Mucosa of stomach (tissue), 1 donor: ENCODE measurements around the gene DLG2.

Source experiments
- H3K27me3 ChIP-seq: one replicate; pipeline ENCODE4 v1.7.0; 2013; ENCODE audit warnings: mild to moderate bottlenecking, low read length; ENCODE audit not compliant: control insufficient read depth, insufficient read depth
- H3K36me3 ChIP-seq: one replicate; pipeline ENCODE4 v1.7.0; 2013; ENCODE audit warnings: low read length; ENCODE audit not compliant: control insufficient read depth, insufficient read depth
- H3K4me1 ChIP-seq: one replicate; pipeline ENCODE4 v1.7.0; 2013; ENCODE audit warnings: mild to moderate bottlenecking, low read length; ENCODE audit not compliant: control insufficient read depth, insufficient read depth
- H3K4me3 ChIP-seq: one replicate; pipeline ENCODE4 v1.7.0; 2013; ENCODE audit warnings: low read length
- H3K9ac ChIP-seq: one replicate; pipeline ENCODE4 v1.7.0; 2013; ENCODE audit warnings: mild to moderate bottlenecking, low read length, moderate library complexity
- H3K9me3 ChIP-seq: one replicate; pipeline ENCODE4 v1.7.0; 2013; ENCODE audit warnings: mild to moderate bottlenecking, low read length, moderate library complexity; ENCODE audit not compliant: control insufficient read depth
- donor health status: Pancreatic carcinoma.

Gene DLG2

DNA sequence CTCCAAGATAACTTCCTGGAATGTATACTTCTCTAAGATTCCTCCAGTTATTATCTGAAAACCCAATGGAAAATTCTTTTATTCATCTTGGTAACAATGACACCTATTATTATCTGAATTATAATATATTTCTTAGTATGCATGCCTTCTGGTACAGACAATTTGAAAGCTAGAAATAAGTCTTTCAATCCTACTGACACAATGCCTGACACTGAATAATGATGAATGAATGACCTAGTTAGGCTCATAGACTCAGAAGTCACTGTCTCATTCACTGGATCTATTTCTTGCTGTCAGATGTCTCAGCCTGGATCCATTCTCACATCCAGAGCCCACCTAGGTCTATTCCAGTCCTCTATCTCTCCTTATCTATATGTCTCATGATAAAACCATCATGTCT lies 1214.3 kb downstream of the DLG2 start:
- H3K9me3 ChIP-seq: no peaks in the 10 kb centered on the region
- no peak overlapping the region for H3K4me3 ChIP-seq
- H3K36me3 ChIP-seq: no peaks in the 10 kb centered on the region
- no peaks in the 10 kb centered on the region for H3K27me3 ChIP-seq
- no peak overlapping the region for H3K9ac ChIP-seq
- H3K4me1 ChIP-seq: no peaks in the 10 kb centered on the region

DNA sequence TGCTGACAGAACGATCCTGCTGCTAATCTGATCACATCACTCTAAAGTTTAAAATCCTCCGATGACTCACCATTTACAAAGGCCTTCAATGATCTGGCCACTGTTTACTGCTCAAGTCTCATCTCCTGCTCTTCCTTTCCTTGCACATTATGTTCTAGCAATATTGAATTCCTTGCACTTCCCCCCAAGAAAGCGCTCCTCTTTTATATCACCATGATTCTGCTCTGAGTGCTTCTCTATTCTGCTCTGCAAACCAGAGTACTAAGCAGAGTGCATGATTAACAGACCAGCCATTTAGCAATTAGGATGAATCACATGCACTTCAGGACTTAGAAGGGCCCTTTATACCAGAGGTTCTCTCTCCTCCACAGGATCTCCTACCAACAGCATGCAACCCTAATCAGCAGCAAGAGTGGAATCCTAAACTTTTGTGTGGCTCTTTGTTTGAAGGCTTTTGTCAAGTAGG lies 1218.2 kb downstream of the DLG2 start:
- no peaks in the 10 kb centered on the region for H3K4me1 ChIP-seq
- H3K27me3 ChIP-seq: no peaks in the 10 kb centered on the region
- no peak overlapping the region for H3K4me3 ChIP-seq
- no peak overlapping the region for H3K9ac ChIP-seq
- no peaks in the 10 kb centered on the region for H3K9me3 ChIP-seq
- no peaks in the 10 kb centered on the region for H3K36me3 ChIP-seq

DNA sequence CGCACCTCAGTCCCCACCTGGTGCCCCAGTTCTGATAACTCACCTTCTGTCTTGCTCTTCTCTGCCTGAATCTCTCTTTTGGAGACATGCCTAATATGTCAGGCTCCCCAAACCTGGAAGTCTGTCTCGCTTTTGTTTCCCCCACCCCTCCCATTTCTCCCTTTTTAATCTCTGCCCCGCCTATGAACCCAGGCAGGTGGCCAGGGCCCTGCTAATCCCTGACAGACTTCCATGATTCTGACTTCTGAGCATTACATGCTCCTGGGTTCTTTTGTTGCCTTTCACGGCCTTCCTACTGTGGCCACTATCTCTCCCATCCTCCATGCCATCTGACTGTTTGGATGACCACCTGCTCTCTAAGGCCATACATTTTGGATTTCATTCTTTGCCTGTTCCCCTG lies 1220.1 kb downstream of the DLG2 start:
- no peaks in the 10 kb centered on the region for H3K9me3 ChIP-seq
- no peak overlapping the region for H3K4me3 ChIP-seq
- no peak overlapping the region for H3K9ac ChIP-seq
- no peaks in the 10 kb centered on the region for H3K36me3 ChIP-seq
- no peaks in the 10 kb centered on the region for H3K27me3 ChIP-seq
- H3K4me1 ChIP-seq: no peaks in the 10 kb centered on the region

DNA sequence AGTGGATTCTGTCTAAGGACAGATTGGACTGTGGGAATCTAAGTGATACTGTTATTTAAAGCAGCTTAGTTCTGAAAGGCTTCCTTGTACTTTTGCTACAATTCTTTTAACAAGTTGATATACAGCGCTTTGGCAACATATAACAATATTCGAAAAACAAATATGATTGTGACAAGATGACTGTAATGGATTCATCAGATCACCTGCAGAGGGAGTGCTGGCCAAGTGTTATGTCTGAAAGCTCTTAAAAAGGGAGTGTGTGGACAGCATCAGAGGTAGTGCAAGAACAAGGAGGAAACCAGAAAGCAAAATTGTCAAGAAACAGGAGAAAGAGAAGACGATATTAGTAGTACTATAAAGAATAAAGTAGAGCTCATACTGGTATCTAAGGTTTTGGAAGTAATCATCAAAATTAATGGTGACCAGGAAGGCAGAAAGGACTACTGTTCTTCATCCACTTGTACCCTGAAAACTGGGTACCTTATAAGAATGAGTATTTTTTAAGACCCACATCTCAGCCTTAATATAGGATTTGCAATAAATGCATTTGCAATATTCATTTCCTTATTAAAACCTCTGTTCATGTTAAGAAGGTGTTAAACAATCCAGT lies 1229.0 kb downstream of the DLG2 start:
- no peaks in the 10 kb centered on the region for H3K4me1 ChIP-seq
- H3K27me3 ChIP-seq: no peaks in the 10 kb centered on the region
- H3K9ac ChIP-seq: no peak overlapping the region

DNA sequence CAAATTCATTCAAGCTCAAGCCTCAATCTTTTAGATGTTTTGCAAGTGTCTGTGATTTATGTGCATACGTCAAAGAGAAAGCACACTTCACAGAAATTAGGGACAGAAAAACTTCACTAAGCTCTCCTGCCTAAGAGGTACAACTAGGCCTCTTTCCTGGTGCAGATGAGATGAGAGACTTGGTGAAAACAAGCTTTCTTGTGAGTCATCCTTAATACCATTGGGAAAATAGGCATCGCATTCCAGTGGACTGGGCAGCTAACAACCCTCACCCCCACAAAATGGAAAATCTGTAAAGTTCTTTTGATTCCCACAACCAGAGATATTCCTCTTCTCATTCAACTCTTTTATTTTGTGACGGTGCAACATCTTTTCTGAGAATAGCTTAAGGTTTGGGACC lies 1230.6 kb downstream of the DLG2 start:
- no peaks in the 10 kb centered on the region for H3K27me3 ChIP-seq
- no peak overlapping the region for H3K4me3 ChIP-seq
- H3K36me3 ChIP-seq: no peaks in the 10 kb centered on the region
- no peak overlapping the region for H3K9ac ChIP-seq
- no peaks in the 10 kb centered on the region for H3K4me1 ChIP-seq
- no peaks in the 10 kb centered on the region for H3K9me3 ChIP-seq

More for the DNA sequence above, 1229.0 kb downstream of the DLG2 start:
- H3K4me3 ChIP-seq: no peak overlapping the region
- no peaks in the 10 kb centered on the region for H3K36me3 ChIP-seq
- H3K9me3 ChIP-seq: no peaks in the 10 kb centered on the region

DNA sequence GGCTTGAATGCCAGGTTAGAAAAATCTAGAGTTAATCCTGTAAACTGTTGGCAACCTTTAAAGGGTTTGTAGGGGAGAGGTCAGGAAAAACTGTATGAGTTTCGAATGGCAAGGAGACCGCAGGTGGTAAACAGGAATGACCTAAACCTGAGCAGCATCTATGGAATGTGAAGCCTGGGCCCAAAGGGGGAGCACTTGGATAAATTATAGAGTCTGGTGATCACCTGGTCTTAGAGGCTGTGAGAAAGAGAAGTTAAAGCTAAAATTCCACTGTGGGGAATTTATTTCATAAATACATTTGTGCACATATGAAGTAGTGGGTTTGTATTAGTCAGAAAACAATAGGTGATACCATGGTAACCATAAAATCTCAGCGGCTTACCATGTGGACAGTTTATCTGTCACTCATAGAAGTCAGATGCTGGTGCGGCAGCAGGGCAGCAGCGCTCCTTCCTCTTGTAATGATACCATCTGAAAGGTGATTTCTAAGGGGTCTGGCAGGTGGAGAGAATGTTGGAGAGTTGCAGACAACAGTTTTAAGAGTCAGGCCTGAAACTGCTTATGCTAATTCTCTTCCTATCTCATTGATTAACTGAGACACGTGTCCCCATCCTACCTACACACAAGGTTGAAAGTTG lies 1236.6 kb downstream of the DLG2 start:
- no peaks in the 10 kb centered on the region for H3K36me3 ChIP-seq
- H3K9ac ChIP-seq: no peak overlapping the region
- no peaks in the 10 kb centered on the region for H3K27me3 ChIP-seq
- no peaks in the 10 kb centered on the region for H3K4me1 ChIP-seq
- H3K4me3 ChIP-seq: no peak overlapping the region
- no peaks in the 10 kb centered on the region for H3K9me3 ChIP-seq

DNA sequence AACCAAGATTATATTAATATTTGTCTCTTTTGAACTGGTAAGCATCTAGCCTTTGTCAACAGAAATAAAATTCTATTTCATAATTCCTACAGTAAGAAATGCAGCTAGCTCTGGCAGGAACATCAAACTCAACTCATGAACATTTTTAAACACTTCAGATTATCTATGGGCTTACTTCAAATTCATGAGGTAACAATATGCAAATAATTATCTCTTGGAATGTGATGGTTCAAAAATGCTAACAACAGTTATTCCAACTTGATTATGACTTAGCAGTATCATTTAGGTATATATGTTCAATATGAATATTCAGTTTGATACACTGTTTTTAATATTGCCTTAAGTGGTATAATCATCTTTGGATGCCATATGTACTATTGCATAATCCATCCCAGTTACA lies 1237.4 kb downstream of the DLG2 start:
- Histone ChIP-seq H3K36me3 (no peaks in the 10 kb centered on the region), H3K4me1 (no peaks in the 10 kb centered on the region), H3K4me3 (no peak overlapping the region), H3K27me3 (no peaks in the 10 kb centered on the region), H3K9ac (no peak overlapping the region), H3K9me3 (no peaks in the 10 kb centered on the region)

DNA sequence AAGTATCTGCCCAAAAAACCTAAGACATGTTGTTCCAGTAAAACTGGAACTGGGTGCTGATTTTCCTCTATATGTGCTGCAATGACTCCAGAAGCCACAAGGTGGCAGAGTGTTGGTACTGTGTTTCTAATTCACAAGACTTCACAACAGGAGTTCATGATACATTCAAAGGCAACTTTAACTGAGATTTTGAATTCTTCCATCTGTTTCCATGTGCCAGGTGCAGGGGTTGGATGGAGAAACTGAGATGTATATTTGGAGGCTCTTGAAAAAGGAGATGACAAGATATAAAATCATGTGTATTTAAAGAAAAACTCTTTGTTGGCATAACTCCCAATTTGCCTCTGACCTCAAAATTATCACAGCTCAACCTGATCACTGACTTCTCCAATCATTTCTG lies 1242.4 kb downstream of the DLG2 start:
- H3K9me3 ChIP-seq: no peaks in the 10 kb centered on the region
- no peak overlapping the region for H3K9ac ChIP-seq
- H3K36me3 ChIP-seq: no peaks in the 10 kb centered on the region
- H3K4me3 ChIP-seq: no peak overlapping the region
- H3K27me3 ChIP-seq: no peaks in the 10 kb centered on the region
- H3K4me1 ChIP-seq: no peaks in the 10 kb centered on the region

DNA sequence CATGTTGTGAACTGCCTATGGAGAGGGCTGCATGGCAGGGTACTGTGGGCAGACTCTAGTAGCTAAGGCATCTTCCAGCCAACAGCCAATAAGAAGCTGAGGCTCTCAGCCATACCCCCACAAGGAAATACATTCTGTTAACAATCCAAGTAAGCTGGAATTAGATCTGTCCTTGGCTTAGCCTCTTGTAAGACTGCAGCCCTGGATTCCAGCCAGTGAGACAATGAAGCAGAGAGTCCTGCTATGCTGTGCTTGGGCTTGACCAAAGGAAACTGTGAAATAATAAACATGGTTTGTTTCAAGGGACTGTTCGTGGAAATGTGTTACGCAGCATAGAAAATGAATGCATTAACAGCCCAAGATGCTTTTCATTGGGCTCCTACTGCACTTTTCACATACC lies 1243.6 kb downstream of the DLG2 start:
- H3K9me3 ChIP-seq: no peaks in the 10 kb centered on the region
- no peak overlapping the region for H3K9ac ChIP-seq
- H3K4me1 ChIP-seq: no peaks in the 10 kb centered on the region
- no peaks in the 10 kb centered on the region for H3K36me3 ChIP-seq
- no peak overlapping the region for H3K4me3 ChIP-seq
- no peaks in the 10 kb centered on the region for H3K27me3 ChIP-seq

DNA sequence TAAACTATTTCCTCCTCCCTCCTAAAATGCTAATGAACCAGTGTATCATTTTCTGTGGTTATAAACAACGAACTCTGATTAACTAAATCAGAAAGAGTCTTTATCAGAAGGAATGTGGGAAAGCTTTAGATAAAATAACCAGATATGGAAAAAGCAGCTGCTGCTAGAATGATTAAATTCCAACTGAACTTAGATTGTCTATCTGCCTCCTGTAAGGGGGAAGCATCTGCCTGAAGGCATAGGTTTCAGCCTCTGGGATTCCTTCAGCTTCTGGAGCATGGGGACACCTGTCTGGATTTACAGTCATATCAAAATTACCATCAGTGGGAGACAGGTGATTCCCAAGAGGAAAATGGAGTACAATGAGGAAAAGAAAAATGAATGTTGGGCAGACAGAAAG lies 1245.5 kb downstream of the DLG2 start:
- no peaks in the 10 kb centered on the region for H3K9me3 ChIP-seq
- H3K4me3 ChIP-seq: no peak overlapping the region
- H3K27me3 ChIP-seq: no peaks in the 10 kb centered on the region
- H3K9ac ChIP-seq: no peak overlapping the region
- H3K36me3 ChIP-seq: no peaks in the 10 kb centered on the region
- H3K4me1 ChIP-seq: no peaks in the 10 kb centered on the region

DNA sequence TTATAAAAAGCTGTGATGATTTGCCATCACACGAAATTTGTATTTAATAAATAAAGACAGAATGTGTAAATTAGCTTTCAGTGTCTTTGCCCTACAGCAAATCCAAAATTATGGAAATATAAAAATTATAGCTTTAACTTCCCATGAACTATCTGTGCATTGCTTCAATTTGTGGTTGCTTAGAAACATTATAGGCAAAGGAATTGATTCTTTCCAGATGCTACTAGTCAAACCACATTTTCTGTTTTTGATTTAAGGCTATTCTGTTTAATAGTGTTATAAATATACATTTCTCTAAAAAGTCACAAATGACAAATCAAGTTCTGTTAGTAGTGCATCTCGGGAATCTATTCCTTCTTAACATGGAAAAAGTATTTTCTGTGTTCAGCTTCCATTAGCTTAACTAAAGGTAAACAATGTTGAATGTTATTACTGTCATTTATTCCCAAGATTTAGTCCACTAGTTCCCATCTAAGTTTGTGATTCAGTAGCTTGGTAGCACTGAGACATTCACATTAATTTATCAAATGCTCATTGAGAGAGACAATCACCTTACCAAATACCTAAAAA lies 1254.7 kb downstream of the DLG2 start:
- Histone ChIP-seq H3K36me3 (no peaks in the 10 kb centered on the region), H3K9ac (no peak overlapping the region), H3K4me3 (no peak overlapping the region), H3K27me3 (no peaks in the 10 kb centered on the region), H3K9me3 (no peaks in the 10 kb centered on the region), H3K4me1 (no peaks in the 10 kb centered on the region)

DNA sequence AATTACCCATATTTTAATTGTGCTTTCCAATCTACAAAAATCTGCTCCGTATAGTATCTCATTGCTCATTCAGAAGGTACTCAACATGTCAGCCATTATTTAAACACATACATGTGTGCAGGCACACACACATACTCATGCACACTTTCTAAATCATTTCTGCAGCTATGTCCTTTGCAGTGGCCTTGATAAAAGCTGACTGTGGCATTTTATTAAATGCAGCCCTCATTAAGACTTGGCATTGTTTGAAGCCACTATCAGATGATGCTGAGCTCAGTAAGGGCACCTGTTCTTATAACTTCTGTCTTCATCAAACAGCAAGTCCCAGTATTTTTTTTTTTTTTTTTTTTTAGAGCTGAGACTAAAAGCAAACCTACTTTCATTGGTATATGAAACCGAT lies 1269.1 kb downstream of the DLG2 start:
- H3K36me3 ChIP-seq: no peaks in the 10 kb centered on the region
- no peaks in the 10 kb centered on the region for H3K4me1 ChIP-seq
- H3K27me3 ChIP-seq: no peaks in the 10 kb centered on the region
- H3K9ac ChIP-seq: no peak overlapping the region
- H3K4me3 ChIP-seq: no peak overlapping the region
- no peaks in the 10 kb centered on the region for H3K9me3 ChIP-seq
